Chondrocyte (in vitro differentiated cells): Measurements from ENCODE around the gene SVIL. TPM values are rescaled to one million over a fixed set of nuclear protein-coding genes. Genes with fewer than 3 reads are reported as not detected.
"Not testable (repeated sequence)": the region's sequence is repeated elsewhere in the genome, so short reads cannot be mapped to it uniquely, and the experiment has no call there.

Source experiments
- DNase-seq: peaks from one replicate; pipeline ENCODE4 v3.0.0; 2021; ENCODE audit warnings: mixed read lengths, low spot score
- H3K27ac Mint-ChIP-seq: one replicate; pipeline ENCODE4 v1.8.0; 2021; ENCODE audit warnings: mild to moderate bottlenecking, moderate library complexity, mixed read lengths; ENCODE audit not compliant: unreplicated experiment
- H3K27me3 Mint-ChIP-seq: 2 replicates; pipeline ENCODE4 v1.8.0; 2021; ENCODE audit warnings: low read depth, mixed read lengths
- H3K36me3 Mint-ChIP-seq: 2 replicates; pipeline ENCODE4 v1.8.0; 2021; ENCODE audit warnings: low read depth, mixed read lengths
- H3K4me1 Mint-ChIP-seq: 2 replicates; pipeline ENCODE4 v1.8.0; 2021; ENCODE audit warnings: low read depth, mild to moderate bottlenecking, mixed read lengths
- H3K4me3 Mint-ChIP-seq: one replicate; pipeline ENCODE4 v1.8.0; 2021; ENCODE audit warnings: mild to moderate bottlenecking, moderate library complexity, mixed read lengths; ENCODE audit not compliant: unreplicated experiment
- H3K9me3 Mint-ChIP-seq: 2 replicates; pipeline ENCODE4 v1.8.0; 2021; ENCODE audit warnings: low read depth, mixed read lengths
- total RNA-seq: library from RNA; stranded (reverse); gene quantifications from 3 replicates; pipeline ENCODE4 v1.2.1, GENCODE V29; 2021
- TF ChIP-seq, protein P1 (sequence below): fragments of 200-600 bp; sonication (generic); IDR thresholded peaks from 2 replicates; pipeline ENCODE4 v1.5.0; 2021; ENCODE audit warnings: antibody characterized with exemption, mild to moderate bottlenecking, moderate library complexity

Gene SVIL
- total RNA-seq, 1 donor from 2014 or later = 112 TPM

DNA sequence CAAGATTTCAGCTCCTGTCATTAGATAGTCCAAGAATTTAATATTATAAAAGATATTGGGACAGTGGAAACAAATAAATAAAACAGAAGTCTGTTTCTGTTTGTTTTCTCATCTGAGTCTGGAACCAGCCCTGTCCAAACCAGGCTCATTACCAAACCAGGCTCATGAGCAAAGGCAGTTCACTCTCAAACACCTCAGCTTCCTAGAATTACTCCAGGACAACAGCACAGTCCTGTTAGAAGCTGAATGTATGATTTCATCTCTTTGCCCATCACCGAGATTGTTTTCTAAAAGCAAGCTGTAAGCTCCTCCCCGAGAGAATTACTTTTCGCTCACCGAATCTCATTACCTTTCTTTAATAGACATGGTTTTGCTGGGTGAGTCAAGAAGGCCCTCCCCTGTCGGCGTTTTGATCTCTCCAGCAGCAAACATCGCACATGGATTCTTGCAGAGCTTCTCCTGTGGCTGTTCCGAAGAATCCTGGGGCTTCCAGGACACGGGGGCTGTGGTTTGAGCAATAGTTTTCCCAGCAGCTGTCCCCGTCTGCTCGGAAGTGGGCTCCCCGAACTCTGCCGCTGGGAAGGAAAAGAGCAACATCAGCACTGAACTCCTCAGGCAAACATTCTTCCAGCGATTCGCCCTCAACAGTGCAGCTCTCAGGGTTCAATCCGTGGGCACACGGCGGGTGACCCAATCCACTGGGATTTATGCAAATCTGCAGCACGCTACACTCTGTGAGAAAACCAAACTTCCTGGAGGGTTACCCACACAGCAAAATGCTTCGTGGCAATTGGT is 112.5 kb downstream of the SVIL start:
- H3K4me1 Mint-ChIP-seq = peaks cover 22% of the 10 kb centered on the region
- H3K27ac Mint-ChIP-seq = peak overlapping the region; percentile 91
- TF ChIP-seq, protein P1, sequence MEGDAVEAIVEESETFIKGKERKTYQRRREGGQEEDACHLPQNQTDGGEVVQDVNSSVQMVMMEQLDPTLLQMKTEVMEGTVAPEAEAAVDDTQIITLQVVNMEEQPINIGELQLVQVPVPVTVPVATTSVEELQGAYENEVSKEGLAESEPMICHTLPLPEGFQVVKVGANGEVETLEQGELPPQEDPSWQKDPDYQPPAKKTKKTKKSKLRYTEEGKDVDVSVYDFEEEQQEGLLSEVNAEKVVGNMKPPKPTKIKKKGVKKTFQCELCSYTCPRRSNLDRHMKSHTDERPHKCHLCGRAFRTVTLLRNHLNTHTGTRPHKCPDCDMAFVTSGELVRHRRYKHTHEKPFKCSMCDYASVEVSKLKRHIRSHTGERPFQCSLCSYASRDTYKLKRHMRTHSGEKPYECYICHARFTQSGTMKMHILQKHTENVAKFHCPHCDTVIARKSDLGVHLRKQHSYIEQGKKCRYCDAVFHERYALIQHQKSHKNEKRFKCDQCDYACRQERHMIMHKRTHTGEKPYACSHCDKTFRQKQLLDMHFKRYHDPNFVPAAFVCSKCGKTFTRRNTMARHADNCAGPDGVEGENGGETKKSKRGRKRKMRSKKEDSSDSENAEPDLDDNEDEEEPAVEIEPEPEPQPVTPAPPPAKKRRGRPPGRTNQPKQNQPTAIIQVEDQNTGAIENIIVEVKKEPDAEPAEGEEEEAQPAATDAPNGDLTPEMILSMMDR = no peak
- no peaks in the 10 kb centered on the region for H3K27me3 Mint-ChIP-seq
- H3K4me3 Mint-ChIP-seq = peak overlapping the region; percentile 68
- H3K36me3 Mint-ChIP-seq = peaks cover 21% of the 10 kb centered on the region
- DNase-seq = no peak
- no peaks in the 10 kb centered on the region for H3K9me3 Mint-ChIP-seq

DNA sequence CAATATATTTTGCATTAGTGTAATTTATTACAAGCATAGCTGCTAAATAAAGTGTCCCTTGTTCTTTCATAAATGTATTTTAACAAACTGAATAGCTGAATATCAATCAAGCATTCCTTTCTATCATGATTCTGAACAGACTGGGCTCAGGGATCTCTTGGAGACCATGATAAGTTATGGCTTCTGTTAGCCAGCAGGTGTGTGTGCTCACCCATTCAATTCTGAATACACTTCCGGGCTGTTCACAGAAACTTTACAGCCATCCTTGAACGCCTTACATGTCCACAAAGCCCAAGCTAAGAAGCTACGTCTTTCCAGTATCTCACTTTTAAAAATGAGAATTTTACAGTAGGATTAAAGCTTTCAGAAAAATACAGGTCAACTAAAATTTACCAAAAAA is 115.1 kb downstream of the SVIL start:
- no peak overlapping the region for H3K4me3 Mint-ChIP-seq
- DNase-seq = no peak
- peaks cover 19% of the 10 kb centered on the region for H3K36me3 Mint-ChIP-seq
- no peaks in the 10 kb centered on the region for H3K27me3 Mint-ChIP-seq
- H3K27ac Mint-ChIP-seq = no peak overlapping the region
- no peaks in the 10 kb centered on the region for H3K9me3 Mint-ChIP-seq
- TF ChIP-seq, protein P1 = no peak
- H3K4me1 Mint-ChIP-seq = peaks cover 22% of the 10 kb centered on the region

DNA sequence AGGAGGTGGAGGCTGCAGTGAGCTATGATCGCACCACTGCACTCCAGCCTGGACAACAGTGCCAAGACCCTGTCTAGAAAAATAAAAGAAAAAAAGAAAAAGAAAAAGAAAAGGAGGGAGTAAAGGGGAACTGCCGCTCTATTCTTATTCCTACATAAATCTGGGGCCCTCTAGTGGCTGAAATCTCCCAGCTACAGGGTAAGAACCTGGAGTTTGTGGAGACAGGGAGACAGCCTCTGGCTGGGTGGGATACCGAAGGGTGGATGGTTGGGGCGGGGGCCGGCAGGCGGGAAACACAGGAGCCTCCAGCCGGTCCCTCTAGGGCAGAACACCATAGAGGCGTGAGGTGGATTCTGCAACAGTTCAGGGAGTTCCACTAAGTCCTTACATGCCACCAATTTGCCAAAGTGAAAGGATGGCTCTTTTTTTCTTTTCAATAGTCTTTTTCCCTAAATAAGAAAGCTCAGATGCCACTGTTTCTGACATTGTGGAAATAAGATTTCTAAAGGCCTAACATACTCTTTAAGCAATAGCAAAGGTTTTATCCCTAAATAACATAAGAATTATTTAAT is 117.3 kb downstream of the SVIL start:
- Mint-ChIP-seq H3K27me3 (no peaks in the 10 kb centered on the region), H3K9me3 (no peaks in the 10 kb centered on the region), H3K4me3 (no peak overlapping the region), H3K27ac (no peak overlapping the region), H3K4me1 (peaks cover 23% of the 10 kb centered on the region), H3K36me3 (peaks cover 16% of the 10 kb centered on the region)
- TF ChIP-seq, protein P1 = peak; percentile 80
- DNase-seq = no peak

DNA sequence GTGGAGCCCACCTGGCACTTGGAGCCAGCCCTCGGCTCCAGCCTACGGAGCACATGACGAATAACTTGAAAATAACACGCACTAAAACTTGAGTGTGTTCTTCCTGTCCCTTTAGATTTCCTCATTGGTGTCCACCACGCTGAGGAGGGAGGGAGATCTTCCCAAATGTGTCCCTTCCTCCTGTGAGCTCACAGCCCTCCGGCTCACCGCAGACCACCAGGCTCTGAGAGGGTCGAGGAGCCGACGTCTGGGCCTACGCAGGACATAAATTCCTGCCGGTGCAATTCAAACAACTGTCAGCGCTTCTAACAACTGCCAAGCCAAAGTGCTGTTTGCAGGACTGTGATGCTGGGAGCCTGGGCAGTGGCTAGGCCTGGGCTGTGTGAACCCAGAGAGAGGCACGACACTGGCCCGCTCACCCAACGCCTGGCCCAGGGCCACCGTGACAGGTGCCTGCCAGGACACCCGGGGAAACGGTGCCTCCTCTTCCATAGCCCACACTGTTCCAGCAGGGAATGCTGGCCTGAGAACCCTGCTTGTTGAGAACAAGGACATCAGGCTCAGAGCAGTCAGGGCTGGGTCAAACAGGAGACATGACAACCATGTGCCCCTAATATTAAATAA is 118.3 kb downstream of the SVIL start:
- DNase-seq, H3K27ac Mint-ChIP-seq, H3K27me3 Mint-ChIP-seq, H3K4me3 Mint-ChIP-seq, H3K9me3 Mint-ChIP-seq: not testable (repeated sequence)
- H3K36me3 Mint-ChIP-seq = peaks cover 13% of the 10 kb centered on the region
- H3K4me1 Mint-ChIP-seq = peaks cover 14% of the 10 kb centered on the region

GRCh38 chr10:29515879-29516278 is 118.9 kb downstream of the SVIL start:
- not testable (repeated sequence) for H3K27me3 Mint-ChIP-seq, H3K9me3 Mint-ChIP-seq, H3K4me1 Mint-ChIP-seq, H3K36me3 Mint-ChIP-seq, H3K27ac Mint-ChIP-seq, DNase-seq, H3K4me3 Mint-ChIP-seq

DNA sequence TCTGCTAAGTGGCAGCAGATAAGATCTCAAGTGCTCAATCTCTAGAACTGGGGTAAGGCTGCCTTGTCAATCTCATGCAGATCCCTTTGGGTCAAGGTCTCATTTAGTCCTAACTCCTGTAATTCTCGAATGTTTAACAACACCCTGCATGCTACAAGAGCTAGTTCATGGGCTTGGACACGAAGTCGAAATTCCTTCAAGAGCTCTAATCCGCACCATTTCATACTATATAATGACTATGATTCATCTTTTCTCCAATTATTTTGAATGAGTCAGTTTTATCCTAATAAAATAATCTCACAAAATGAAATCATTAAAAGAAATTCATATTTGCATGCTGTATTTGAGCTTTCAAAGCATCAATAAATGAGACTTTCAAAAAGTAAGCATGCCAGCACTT is 119.7 kb downstream of the SVIL start:
- not testable (repeated sequence) for H3K36me3 Mint-ChIP-seq, H3K9me3 Mint-ChIP-seq, H3K4me3 Mint-ChIP-seq, H3K4me1 Mint-ChIP-seq, H3K27me3 Mint-ChIP-seq, DNase-seq, H3K27ac Mint-ChIP-seq
